Measurements from ENCODE around the gene BMPR1B. TPM values are rescaled to one million over a fixed set of nuclear protein-coding genes. Genes with fewer than 3 reads are reported as not detected.

The BMPR1B gene
- total RNA-seq, 1 experiment from 2014 or later, result not detected

- ChIA-PET RAD21 (ENCODE audit: low non-redundant PET in 1 of 2, low total read pairs in 2 of 2, uncharacterized antibody in 2 of 2, unreplicated experiment in 2 of 2) (no interaction called here), POLR2A (no interaction called here), CTCF (no interaction called here)
- H3K9me3 ChIP-seq (ENCODE audit: control insufficient read depth in 1 of 2, insufficient read depth in 1 of 2, low read depth in 1 of 2, low read length in 2 of 2), result no peaks in the 10 kb centered on the region
- BruUV-seq (replicated peaks), result no TSS peak
- no peaks in the 10 kb centered on the region for H3K79me2 ChIP-seq (ENCODE audit: insufficient read depth, low read length)
- no peak overlapping the region for H3K27ac ChIP-seq (ENCODE audit: low read depth, low read length)
- TF ChIP-seq ZNF274 (IDR thresholded peaks at IDR 0.05; ENCODE audit: low read depth, low read length) (no peak), YY1 (IDR thresholded peaks at IDR 0.05; ENCODE audit: extremely low read depth, insufficient replicate concordance, low read depth, low read length) (no peak), JUND (IDR thresholded peaks at IDR 0.05) (no peak), CEBPB (IDR thresholded peaks at IDR 0.05; ENCODE audit: low read depth) (no peak), EZH2phosphoT487 (IDR thresholded peaks at IDR 0.05; ENCODE audit: borderline replicate concordance) (no peak), SP1 (IDR thresholded peaks at IDR 0.05; ENCODE audit: low read depth) (no peak)
- H3K36me3 ChIP-seq (ENCODE audit: control insufficient read depth in 1 of 2, insufficient read depth in 2 of 2, low read length in 2 of 2), result no peaks in the 10 kb centered on the region
- no peak for DNase-seq (ENCODE audit: low read depth, low spot score)
- no peak overlapping the region for H2AFZ ChIP-seq (ENCODE audit: low read depth, low read length, poor library complexity, severe bottlenecking)
- H3K4me3 ChIP-seq (replicated peaks in 1 of 2; ENCODE audit: low read depth in 1 of 2, low read length in 2 of 2), result no peak overlapping the region
- no peak overlapping the region for H3K4me2 ChIP-seq (ENCODE audit: low read length)
- no peaks in the 10 kb centered on the region for H3K9me2 ChIP-seq (ENCODE audit: insufficient read depth)
- ATAC-seq, result no peak
- intact Hi-C loops (cut with micrococcal nuclease), result no loop called here
- no peaks in the 10 kb centered on the region for H4K20me1 ChIP-seq (ENCODE audit: insufficient read depth)
- no peak overlapping the region for H3K9ac ChIP-seq (ENCODE audit: low read length)
- no peaks in the 10 kb centered on the region for H3K27me3 ChIP-seq (ENCODE audit: insufficient read depth, low read length)
- no peaks in the 10 kb centered on the region; a peak in 1 of 4 replicates for H3K4me1 ChIP-seq (ENCODE audit: control insufficient read depth in 1 of 2, insufficient read depth in 2 of 2, low read length in 2 of 2)
Observed at GRCh38 chr4:94926936-94927335, 169.2 kb downstream of the BMPR1B start.

GRCh38 chr4:94927696-94928095, 169.9 kb downstream of the BMPR1B start:
- Histone ChIP-seq H4K20me1 (ENCODE audit: insufficient read depth) (no peaks in the 10 kb centered on the region), H3K9ac (ENCODE audit: low read length) (no peak overlapping the region), H3K36me3 (ENCODE audit: control insufficient read depth in 1 of 2, insufficient read depth in 2 of 2, low read length in 2 of 2) (no peaks in the 10 kb centered on the region), H3K9me2 (ENCODE audit: insufficient read depth) (no peaks in the 10 kb centered on the region), H3K27me3 (ENCODE audit: insufficient read depth, low read length) (no peaks in the 10 kb centered on the region), H2AFZ (ENCODE audit: low read depth, low read length, poor library complexity, severe bottlenecking) (no peak overlapping the region), H3K9me3 (ENCODE audit: control insufficient read depth in 1 of 2, insufficient read depth in 1 of 2, low read depth in 1 of 2, low read length in 2 of 2) (no peaks in the 10 kb centered on the region), H3K4me3 (replicated peaks in 1 of 2; ENCODE audit: low read depth in 1 of 2, low read length in 2 of 2) (no peak overlapping the region), H3K4me1 (ENCODE audit: control insufficient read depth in 1 of 2, insufficient read depth in 2 of 2, low read length in 2 of 2) (no peaks in the 10 kb centered on the region; a peak in 1 of 4 replicates), H3K27ac (ENCODE audit: low read depth, low read length) (no peak overlapping the region), H3K4me2 (ENCODE audit: low read length) (no peak overlapping the region), H3K79me2 (ENCODE audit: insufficient read depth, low read length) (no peaks in the 10 kb centered on the region)
- ChIA-PET POLR2A (no interaction called here), CTCF (no interaction called here), RAD21 (ENCODE audit: low non-redundant PET in 1 of 2, low total read pairs in 2 of 2, uncharacterized antibody in 2 of 2, unreplicated experiment in 2 of 2) (no interaction called here)
- intact Hi-C loops (cut with micrococcal nuclease), result no loop called here
- DNase-seq (ENCODE audit: low read depth, low spot score) (no peak), ATAC-seq (no peak)
- no TSS peak for BruUV-seq (replicated peaks)
- TF ChIP-seq REST (IDR thresholded peaks at IDR 0.05; ENCODE audit: low read depth), result no peak
- no peak for TF ChIP-seq FOSL1 (IDR thresholded peaks at IDR 0.05; ENCODE audit: low read depth)
- TF ChIP-seq ATF3 (IDR thresholded peaks at IDR 0.05), result no peak
- no peak for TF ChIP-seq TCF7L2 (IDR thresholded peaks at IDR 0.05; ENCODE audit: borderline replicate concordance, extremely low read depth, insufficient read depth, insufficient read length)
- no peak for TF ChIP-seq SIN3A (IDR thresholded peaks at IDR 0.05; ENCODE audit: low read depth)
- no peak for TF ChIP-seq SRF (IDR thresholded peaks at IDR 0.05; ENCODE audit: low read depth)
- TF ChIP-seq EZH2 (IDR thresholded peaks at IDR 0.05), result no peak
- TF ChIP-seq POLR2AphosphoS5 (IDR thresholded peaks at IDR 0.05; ENCODE audit: low read depth, low read length), result no peak
- no peak for TF ChIP-seq YY1 (IDR thresholded peaks at IDR 0.05; ENCODE audit: extremely low read depth, insufficient replicate concordance, low read depth, low read length)
- no peak for TF ChIP-seq ZFX (IDR thresholded peaks at IDR 0.05)
- TF ChIP-seq RAD21 (IDR thresholded peaks at IDR 0.05; ENCODE audit: low read depth), result no peak
- no peak for TF ChIP-seq JUND (IDR thresholded peaks at IDR 0.05)
- no peak for TF ChIP-seq ELF1 (IDR thresholded peaks at IDR 0.05; ENCODE audit: borderline replicate concordance, low read depth)

All from HCT116 (cell line).